ENCODE measurements around the gene RNLS. TPM values are rescaled to one million over a fixed set of nuclear protein-coding genes. Genes with fewer than 3 reads are reported as not detected.

RNLS gene
- total RNA-seq (2022) (not detected in 2 replicates), Bru-seq, nascent RNA (percentile 4 among the genes with signal in this experiment), BruChase-seq, experiment 1, labeled RNA remaining after a 6-hour chase (percentile 2 among the genes with signal in this experiment), BruChase-seq, experiment 2, labeled RNA remaining after a 2-hour chase (percentile 7 among the genes with signal in this experiment)
- long read RNA-seq, partial matches to known transcripts = 0 of 1 reads
- long read RNA-seq, other reads (novel, unspliced or antisense) = 1 of 1 reads

DNA sequence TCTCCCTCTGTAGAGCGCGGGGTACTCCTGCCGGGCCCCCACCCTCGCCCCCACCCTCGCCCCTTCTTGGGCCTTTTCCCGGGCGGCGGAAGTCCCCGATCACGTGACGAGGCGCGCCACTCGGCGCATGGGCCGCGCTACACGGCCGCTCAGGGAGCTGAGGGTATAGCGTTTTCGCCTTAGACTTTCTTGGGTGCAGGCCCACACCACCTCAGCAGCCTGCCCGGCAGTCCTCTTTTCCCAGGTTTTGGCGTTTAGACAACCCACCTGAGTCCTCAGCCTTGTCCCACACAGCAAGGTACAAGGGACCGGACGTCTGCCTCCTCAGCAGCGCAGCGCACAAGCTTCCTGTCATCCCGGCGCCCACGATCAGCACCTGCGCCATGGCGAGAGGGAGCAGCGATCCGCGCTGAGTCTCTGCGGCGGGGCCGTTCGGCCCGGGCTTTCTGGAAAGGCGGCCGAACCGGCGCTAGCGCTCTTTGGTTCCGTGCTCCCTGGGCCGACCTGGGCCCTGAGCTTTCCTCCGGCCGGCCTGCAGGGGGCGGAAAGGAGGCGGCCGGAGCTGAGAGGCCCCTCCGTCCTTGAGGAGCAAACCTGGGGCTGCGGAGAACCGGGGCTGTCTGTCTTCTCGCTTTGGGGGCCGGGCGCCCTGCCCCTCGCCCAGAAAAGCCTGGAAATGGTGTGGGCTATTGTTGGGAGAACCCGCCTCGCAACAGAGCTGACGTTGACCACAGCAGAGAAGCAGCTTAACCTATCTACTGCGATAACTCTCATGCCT is at the start of gene RNLS:
Gene RNLS (minus strand): TSS at position 513 of the 778 bp plus-strand sequence.
- Mint-ChIP-seq H3K4me3 (ENCODE audit: unreplicated experiment) (no peak within 1 kb of the TSS), H3K27me3 (ENCODE audit: insufficient read depth, unreplicated experiment) (no peaks in the 10 kb centered on the region), H3K27ac (ENCODE audit: low read depth, unreplicated experiment) (no peak within 1 kb of the TSS), H3K36me3 (ENCODE audit: insufficient read depth, unreplicated experiment) (no peaks in the 10 kb centered on the region), H3K9me3 (ENCODE audit: unreplicated experiment) (no peaks in the 10 kb centered on the region), H3K4me1 (ENCODE audit: insufficient read depth, unreplicated experiment) (no peaks in the 10 kb centered on the region)
- intact Hi-C loops (cut with micrococcal nuclease) = no loop called here
- no peak for DNase-seq (ENCODE audit: unreplicated experiment)
- TF ChIP-seq, protein P1, sequence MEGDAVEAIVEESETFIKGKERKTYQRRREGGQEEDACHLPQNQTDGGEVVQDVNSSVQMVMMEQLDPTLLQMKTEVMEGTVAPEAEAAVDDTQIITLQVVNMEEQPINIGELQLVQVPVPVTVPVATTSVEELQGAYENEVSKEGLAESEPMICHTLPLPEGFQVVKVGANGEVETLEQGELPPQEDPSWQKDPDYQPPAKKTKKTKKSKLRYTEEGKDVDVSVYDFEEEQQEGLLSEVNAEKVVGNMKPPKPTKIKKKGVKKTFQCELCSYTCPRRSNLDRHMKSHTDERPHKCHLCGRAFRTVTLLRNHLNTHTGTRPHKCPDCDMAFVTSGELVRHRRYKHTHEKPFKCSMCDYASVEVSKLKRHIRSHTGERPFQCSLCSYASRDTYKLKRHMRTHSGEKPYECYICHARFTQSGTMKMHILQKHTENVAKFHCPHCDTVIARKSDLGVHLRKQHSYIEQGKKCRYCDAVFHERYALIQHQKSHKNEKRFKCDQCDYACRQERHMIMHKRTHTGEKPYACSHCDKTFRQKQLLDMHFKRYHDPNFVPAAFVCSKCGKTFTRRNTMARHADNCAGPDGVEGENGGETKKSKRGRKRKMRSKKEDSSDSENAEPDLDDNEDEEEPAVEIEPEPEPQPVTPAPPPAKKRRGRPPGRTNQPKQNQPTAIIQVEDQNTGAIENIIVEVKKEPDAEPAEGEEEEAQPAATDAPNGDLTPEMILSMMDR (IDR thresholded peaks at IDR 0.05; ENCODE audit: unreplicated experiment) = peak; percentile 22
- no TSS peak for BruUV-seq (replicated peaks)
- ChIA-PET CTCF (interaction anchor here (0.6 kb wide), 1 partner anchor 209 kb away, joined by 3 read pairs; no protein-coding TSS in a partner anchor), POLR2A (interaction anchor here (0.6 kb wide), 1 partner anchor 277 kb away, joined by 3 read pairs; no protein-coding TSS in a partner anchor)

DNA sequence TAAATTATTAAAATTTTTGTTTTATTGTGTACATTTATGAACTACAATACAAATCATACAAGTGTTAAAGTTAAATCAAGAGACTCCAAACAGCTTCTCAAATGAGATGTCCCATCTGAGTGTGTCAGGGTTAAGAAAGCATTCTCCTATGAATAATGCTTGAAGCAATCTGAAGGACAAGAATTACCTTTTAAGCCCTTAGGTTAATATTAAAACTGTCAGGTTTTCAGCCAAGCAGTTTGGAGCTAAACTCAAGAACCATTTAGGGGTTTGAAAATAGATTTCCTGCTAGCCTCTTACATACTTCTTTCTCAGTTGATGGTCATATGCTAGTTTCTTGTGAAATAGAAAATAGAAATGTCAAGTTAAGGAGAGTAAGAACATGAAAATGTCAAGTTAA is 41.7 kb upstream of the RNLS start:
- CTCF ChIA-PET = interaction anchor here (0.6 kb wide), 1 partner anchor 24 kb away, joined by 3 read pairs; no protein-coding TSS in a partner anchor
- TF ChIP-seq, protein P1 (IDR thresholded peaks at IDR 0.05; ENCODE audit: unreplicated experiment) = no peak
- Mint-ChIP-seq H3K4me1 (ENCODE audit: insufficient read depth, unreplicated experiment) (no peaks in the 10 kb centered on the region), H3K27me3 (ENCODE audit: insufficient read depth, unreplicated experiment) (no peaks in the 10 kb centered on the region), H3K27ac (ENCODE audit: low read depth, unreplicated experiment) (no peak overlapping the region), H3K36me3 (ENCODE audit: insufficient read depth, unreplicated experiment) (no peaks in the 10 kb centered on the region), H3K9me3 (ENCODE audit: unreplicated experiment) (no peaks in the 10 kb centered on the region), H3K4me3 (ENCODE audit: unreplicated experiment) (no peak overlapping the region)
- BruUV-seq (replicated peaks) = no TSS peak
- intact Hi-C loops (cut with micrococcal nuclease) = no loop called here
- POLR2A ChIA-PET = no interaction called here
- no peak for DNase-seq (ENCODE audit: unreplicated experiment)

DNA sequence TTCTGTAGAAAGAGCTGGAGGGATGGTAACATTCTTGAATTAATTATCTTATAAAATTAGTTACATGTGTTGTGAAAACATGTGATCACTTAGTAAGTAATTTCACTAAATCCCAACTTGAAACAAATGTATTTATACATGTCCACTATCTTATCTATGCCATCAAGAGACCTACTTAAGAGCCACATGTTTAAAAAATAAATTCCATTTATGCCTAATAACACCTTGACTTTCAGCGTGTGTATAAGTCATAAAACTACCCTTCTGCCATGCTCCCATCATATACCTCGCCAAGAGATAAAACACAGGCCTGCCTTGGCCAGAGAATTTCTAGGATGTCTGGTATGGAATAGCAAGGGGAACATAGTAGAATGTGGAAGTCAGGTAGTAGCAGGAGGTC is 40.7 kb upstream of the RNLS start:
- intact Hi-C loops (cut with micrococcal nuclease) = no loop called here
- no peak for DNase-seq (ENCODE audit: unreplicated experiment)
- ChIA-PET POLR2A (no interaction called here), CTCF (no interaction called here)
- no peaks in the 10 kb centered on the region for H3K9me3 Mint-ChIP-seq (ENCODE audit: unreplicated experiment)
- no peaks in the 10 kb centered on the region for H3K4me1 Mint-ChIP-seq (ENCODE audit: insufficient read depth, unreplicated experiment)
- TF ChIP-seq, protein P1 (IDR thresholded peaks at IDR 0.05; ENCODE audit: unreplicated experiment) = no peak
- no peak overlapping the region for H3K4me3 Mint-ChIP-seq (ENCODE audit: unreplicated experiment)
- H3K36me3 Mint-ChIP-seq (ENCODE audit: insufficient read depth, unreplicated experiment) = no peaks in the 10 kb centered on the region
- H3K27ac Mint-ChIP-seq (ENCODE audit: low read depth, unreplicated experiment) = no peak overlapping the region
- BruUV-seq (replicated peaks) = no TSS peak
- no peaks in the 10 kb centered on the region for H3K27me3 Mint-ChIP-seq (ENCODE audit: insufficient read depth, unreplicated experiment)

DNA sequence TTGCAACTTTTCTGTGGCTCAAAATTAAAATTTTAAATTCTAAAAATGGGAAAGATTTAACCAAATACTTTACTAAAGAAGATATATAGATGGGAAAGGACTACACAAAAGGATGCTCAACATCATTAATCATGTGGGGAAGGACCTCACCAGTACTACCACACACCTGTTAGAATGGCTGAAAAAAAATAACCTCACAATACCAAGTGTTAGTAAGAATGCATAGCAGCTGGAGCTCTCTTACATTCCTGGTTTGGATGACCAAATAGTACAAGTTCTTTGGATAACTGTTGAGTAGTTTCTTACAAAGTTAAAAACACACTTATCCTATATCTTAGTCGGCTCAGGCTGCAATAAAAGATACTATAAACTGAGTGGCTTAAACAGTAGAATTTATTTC is 37.3 kb upstream of the RNLS start:
- DNase-seq (ENCODE audit: unreplicated experiment) = no peak
- Mint-ChIP-seq H3K36me3 (ENCODE audit: insufficient read depth, unreplicated experiment) (no peaks in the 10 kb centered on the region), H3K4me1 (ENCODE audit: insufficient read depth, unreplicated experiment) (no peaks in the 10 kb centered on the region), H3K27me3 (ENCODE audit: insufficient read depth, unreplicated experiment) (no peaks in the 10 kb centered on the region), H3K9me3 (ENCODE audit: unreplicated experiment) (no peaks in the 10 kb centered on the region), H3K27ac (ENCODE audit: low read depth, unreplicated experiment) (no peak overlapping the region), H3K4me3 (ENCODE audit: unreplicated experiment) (no peak overlapping the region)
- intact Hi-C loops (cut with micrococcal nuclease) = no loop called here
- POLR2A ChIA-PET = no interaction called here
- CTCF ChIA-PET = no interaction called here
- BruUV-seq (replicated peaks) = no TSS peak
- TF ChIP-seq, protein P1 (IDR thresholded peaks at IDR 0.05; ENCODE audit: unreplicated experiment) = no peak
